ENCODE results near the gene TCF12.
"Not testable (repeated sequence)": the region's sequence is repeated elsewhere in the genome, so short reads cannot be mapped to it uniquely, and the experiment has no call there.

Gene TCF12

GRCh38 chr15:57086857-57087427 is 168.5 kb downstream of the TCF12 start:
- in situ Hi-C loops (cut with MboI; ENCODE audit: low sequenced_read_pairs) = no loop called here

GRCh38 chr15:57089815-57090495 is 171.5 kb downstream of the TCF12 start:
- in situ Hi-C loops (cut with MboI; ENCODE audit: low sequenced_read_pairs) = no loop called here

DNA sequence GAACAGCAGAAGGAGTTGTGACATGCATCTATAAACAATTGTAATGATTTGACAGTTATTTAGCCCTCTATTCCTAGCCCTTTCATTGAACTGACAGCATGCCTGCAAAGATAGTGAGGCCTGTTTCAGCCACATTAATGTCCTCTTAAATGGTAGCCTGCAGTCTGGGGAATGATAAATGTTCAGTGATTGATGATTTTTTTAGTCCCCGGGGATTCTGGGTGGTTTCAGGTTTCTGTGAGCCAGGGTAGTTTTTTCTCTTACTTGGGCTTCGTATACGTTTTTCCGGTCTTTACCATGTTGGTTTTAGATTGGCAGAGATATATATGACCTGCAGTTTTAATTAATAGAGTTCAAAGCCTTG is 172.0 kb downstream of the TCF12 start:
- in situ Hi-C loops (cut with MboI; ENCODE audit: low sequenced_read_pairs) = no loop called here

GRCh38 chr15:57091636-57092035 is 173.2 kb downstream of the TCF12 start:
- in situ Hi-C loops (cut with MboI; ENCODE audit: low sequenced_read_pairs) = no loop called here

DNA sequence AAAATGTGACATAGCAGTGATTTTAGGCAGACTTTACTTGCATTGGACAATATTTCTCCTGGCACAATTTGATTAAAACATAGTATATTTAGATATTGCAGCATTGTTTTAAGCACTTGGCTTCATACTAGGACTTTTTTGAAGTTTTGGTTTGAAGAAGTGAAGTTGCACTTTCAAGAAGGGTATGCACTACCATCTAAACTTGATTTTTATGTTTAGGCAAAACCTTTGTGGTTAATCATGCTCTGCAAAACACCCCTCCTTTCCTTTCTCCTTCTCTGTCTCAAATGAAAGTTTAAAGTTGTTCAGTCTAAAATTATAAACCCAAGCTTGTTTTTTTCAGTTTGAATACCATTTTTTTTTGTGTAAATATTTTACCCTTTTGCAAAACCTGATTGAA is 173.8 kb downstream of the TCF12 start:
- in situ Hi-C loops (cut with MboI; ENCODE audit: low sequenced_read_pairs) = no loop called here

GRCh38 chr15:57094321-57095257 is 176.1 kb downstream of the TCF12 start:
- in situ Hi-C loops (cut with MboI; ENCODE audit: low sequenced_read_pairs) = no loop called here

DNA sequence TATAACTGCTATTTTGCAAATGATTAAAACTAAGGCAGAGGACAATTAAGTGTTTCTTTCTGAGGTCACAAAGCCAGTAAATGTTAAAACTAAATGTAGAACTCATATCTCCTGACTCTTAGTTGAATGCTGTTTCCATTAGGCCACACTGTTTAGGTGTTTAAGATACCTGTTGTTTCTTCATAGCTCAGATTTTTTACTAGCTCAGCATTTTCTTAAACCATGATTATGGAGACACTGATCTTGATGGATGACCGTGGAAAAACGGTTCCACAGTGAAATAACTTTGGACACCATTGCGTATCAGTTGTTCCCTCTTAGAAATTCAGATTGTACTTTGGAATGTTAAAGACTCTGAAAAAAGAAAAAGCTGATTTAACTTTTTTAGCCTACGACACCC is 177.5 kb downstream of the TCF12 start:
- in situ Hi-C loops (cut with MboI; ENCODE audit: low sequenced_read_pairs) = no loop called here

DNA sequence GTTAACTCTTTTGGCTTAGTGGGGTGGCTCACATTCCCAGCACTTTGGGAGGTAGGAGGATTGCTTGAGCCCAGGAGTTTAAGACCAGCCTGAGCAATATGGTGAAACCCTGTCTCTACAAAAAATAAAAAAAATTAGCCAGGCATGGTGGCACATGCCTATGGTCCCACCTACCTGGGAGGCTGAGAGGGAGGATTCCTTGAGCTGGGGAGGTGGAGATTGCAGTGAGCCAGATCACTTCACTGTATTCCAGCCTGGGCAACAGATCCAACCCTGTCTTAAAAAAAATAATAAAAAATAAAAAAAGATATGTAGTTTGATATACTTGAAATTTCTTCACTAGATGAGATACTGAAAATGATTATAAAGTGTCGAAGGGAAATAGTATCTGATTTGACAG is 178.8 kb downstream of the TCF12 start:
- in situ Hi-C loops (cut with MboI; ENCODE audit: low sequenced_read_pairs) = no loop called here

DNA sequence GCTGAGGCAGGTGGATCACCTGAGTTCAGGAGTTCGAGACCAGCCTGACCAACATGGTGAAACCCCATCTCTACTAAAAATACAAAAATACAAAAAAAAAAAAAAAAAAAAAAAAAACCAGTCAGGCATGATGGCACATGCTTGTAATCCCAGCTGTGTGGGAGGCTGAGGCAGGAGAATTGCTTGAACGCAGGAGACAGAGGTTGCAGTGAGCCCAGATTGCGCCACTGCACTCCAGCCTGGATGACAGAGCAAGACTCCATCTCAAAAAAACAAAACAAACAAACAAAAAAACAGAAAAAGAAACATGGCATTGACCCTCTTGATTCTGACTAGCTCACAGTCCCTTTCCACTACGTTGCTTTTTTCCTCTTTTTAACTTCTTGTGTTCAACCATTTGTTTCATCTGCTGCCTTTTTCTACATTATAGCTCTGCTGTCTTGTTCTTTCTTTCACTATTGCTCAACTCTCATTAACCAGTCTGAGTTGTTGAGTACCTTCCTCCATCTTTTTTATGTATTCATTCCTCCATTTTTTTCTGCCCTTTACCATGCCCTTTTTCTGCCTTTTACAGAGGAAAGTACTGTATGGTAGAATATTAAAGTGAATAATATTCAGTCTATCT is 179.6 kb downstream of the TCF12 start:
- in situ Hi-C loops (cut with MboI; ENCODE audit: low sequenced_read_pairs) = not testable (repeated sequence)

DNA sequence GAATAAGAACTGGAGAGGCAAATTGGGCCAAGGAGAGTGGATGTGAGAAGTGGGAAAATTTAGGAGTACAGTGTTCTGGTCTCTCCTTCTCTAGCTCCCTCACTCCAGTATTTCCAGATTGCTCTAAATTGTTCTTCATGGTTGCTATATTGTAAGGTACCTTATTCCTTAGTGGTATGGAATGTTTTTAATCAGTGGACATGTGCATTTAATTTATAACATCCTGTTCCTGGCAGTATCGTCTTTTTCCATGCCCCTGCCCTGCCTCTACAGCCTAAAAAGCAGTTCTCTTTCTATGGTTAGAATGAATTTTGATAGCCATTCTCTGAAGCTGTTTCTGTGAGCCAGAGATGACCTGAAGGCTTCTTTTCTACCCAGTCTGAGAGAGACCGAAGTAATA is 180.5 kb downstream of the TCF12 start:
- in situ Hi-C loops (cut with MboI; ENCODE audit: low sequenced_read_pairs) = no loop called here

GRCh38 chr15:57100136-57100539 is 181.7 kb downstream of the TCF12 start:
- in situ Hi-C loops (cut with MboI; ENCODE audit: low sequenced_read_pairs) = no loop called here

DNA sequence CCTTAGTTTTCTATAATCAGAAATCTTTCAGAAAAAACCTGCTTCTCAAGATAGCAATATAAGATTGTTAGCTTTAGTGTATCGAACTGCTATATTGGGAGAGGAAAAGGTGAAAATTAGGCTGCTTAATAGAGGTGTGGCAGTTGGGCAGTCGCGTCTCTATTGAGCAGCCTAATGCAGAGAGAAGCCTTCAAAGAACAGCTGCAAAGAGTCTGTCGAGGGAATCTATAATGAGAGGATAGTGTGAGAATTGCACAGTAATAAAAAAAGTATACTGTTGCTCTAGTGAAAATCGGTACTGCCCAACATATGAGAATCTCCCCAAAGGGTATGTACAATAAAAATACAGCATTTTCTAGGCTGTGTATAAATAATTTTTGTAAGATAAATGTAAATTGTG is 184.4 kb downstream of the TCF12 start:
- in situ Hi-C loops (cut with MboI; ENCODE audit: low sequenced_read_pairs) = no loop called here

- in situ Hi-C loops (cut with MboI; ENCODE audit: low sequenced_read_pairs) = no loop called here
Observed at GRCh38 chr15:57108296-57108695, 189.9 kb downstream of the TCF12 start.

GRCh38 chr15:57109005-57109404 is 190.6 kb downstream of the TCF12 start:
- in situ Hi-C loops (cut with MboI; ENCODE audit: low sequenced_read_pairs) = no loop called here

DNA sequence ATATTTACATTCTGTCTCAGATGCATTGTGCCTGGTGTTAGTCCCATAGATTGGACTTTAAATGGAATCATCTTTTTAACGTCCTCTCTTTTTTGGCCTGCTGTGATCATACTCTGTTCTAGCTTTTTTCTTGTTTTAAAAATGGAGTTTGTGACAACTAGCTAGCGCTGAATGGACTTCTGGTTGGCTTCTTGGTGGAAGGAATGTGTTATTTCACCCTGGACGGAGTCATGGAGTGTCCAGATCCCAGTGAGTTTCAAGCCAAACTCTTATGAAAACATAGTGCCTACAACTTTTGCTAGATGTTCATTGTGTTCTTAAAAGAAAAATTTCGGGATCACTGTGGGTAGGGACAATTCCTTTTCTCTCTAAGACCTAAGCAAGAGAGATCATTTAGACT is 192.6 kb downstream of the TCF12 start:
- in situ Hi-C loops (cut with MboI; ENCODE audit: low sequenced_read_pairs) = no loop called here

DNA sequence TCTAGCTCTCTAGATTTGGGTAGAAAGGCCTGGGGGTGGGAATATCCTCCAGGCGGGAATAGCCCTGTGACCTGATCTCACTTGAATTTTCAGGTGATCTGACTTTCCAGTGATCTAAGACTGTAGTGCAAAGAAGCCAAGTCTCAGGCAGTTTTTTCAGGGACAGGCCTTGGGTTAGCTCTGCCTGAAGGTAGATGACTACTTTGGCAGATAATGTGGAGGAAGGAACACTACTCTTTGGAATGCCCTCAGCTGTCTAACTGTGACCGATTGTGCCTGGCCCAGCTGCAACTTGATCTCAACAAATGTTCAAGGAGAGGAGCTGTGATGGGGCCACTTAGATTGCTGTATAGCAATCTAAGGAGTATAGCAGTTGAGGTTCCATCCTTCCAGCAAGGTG is 193.7 kb downstream of the TCF12 start:
- in situ Hi-C loops (cut with MboI; ENCODE audit: low sequenced_read_pairs) = no loop called here

- in situ Hi-C loops (cut with MboI; ENCODE audit: low sequenced_read_pairs) = no loop called here
Observed at GRCh38 chr15:57114070-57114469, 195.6 kb downstream of the TCF12 start.

- in situ Hi-C loops (cut with MboI; ENCODE audit: low sequenced_read_pairs) = no loop called here
Observed at GRCh38 chr15:57118013-57118799, 199.8 kb downstream of the TCF12 start.

GRCh38 chr15:57122080-57122840 is 203.8 kb downstream of the TCF12 start:
- in situ Hi-C loops (cut with MboI; ENCODE audit: low sequenced_read_pairs) = no loop called here

- in situ Hi-C loops (cut with MboI; ENCODE audit: low sequenced_read_pairs) = no loop called here
Observed at GRCh38 chr15:57124036-57124435, 205.6 kb downstream of the TCF12 start.

Data from HL-60/S4 treated with phorbol 12-myristate 13-acetate at 8.2 ng/mL for 4 days and 3 days (cell line).